PFSK-1 (cell line): ENCODE results near the gene HMX1. TPM values are rescaled to one million over a fixed set of nuclear protein-coding genes. Genes with fewer than 3 reads are reported as not detected.

ENCODE experiments used
- FOXP2 ChIP-seq: optimal IDR thresholded peaks from 2 replicates; pipeline ENCODE3; 2011; ENCODE audit warnings: borderline replicate concordance, control low read depth, inconsistent platforms; ENCODE audit not compliant: insufficient read depth; ENCODE audit errors: extremely low read length, extremely low read depth
- POLR2AphosphoS5 ChIP-seq: IDR thresholded peaks from 2 replicates; pipeline ENCODE4 v1.6.1; 2012; ENCODE audit warnings: low read depth, mild to moderate bottlenecking, control low read depth, low read length, moderate library complexity
- SIN3A ChIP-seq: IDR thresholded peaks from 2 replicates; pipeline ENCODE4 v1.6.1; 2012; ENCODE audit warnings: mild to moderate bottlenecking, low read length, moderate library complexity, borderline replicate concordance; ENCODE audit not compliant: insufficient read depth
- TAF1 ChIP-seq: IDR thresholded peaks from 2 replicates; pipeline ENCODE4 v1.6.1; 2012; ENCODE audit warnings: low read length, control low read depth, borderline replicate concordance; ENCODE audit not compliant: insufficient read depth
- polyA plus RNA-seq: library from polyadenylated mRNA; unstranded; fragments of >200 nt; gene quantifications from one replicate; pipeline ENCODE4 v1.2.1, GENCODE V29; 2012; ENCODE audit warnings: low read depth, missing spikeins; ENCODE audit not compliant: insufficient read length
- TF ChIP-seq, protein P1 (sequence below), 2 experiments: IDR thresholded peaks; 2 replicates each; pipeline versions ENCODE4 v1.6.1 to v1.8.0; 2011 to 2012; ENCODE audit warnings: low read depth in 2 of 2, low read length in 2 of 2, control low read depth in 1 of 2, inconsistent platforms in 1 of 2, mild to moderate bottlenecking in 1 of 2, moderate library complexity in 1 of 2; ENCODE audit not compliant: insufficient read depth in 1 of 2

HMX1 gene
- 0.15 TPM for polyA plus RNA-seq

DNA sequence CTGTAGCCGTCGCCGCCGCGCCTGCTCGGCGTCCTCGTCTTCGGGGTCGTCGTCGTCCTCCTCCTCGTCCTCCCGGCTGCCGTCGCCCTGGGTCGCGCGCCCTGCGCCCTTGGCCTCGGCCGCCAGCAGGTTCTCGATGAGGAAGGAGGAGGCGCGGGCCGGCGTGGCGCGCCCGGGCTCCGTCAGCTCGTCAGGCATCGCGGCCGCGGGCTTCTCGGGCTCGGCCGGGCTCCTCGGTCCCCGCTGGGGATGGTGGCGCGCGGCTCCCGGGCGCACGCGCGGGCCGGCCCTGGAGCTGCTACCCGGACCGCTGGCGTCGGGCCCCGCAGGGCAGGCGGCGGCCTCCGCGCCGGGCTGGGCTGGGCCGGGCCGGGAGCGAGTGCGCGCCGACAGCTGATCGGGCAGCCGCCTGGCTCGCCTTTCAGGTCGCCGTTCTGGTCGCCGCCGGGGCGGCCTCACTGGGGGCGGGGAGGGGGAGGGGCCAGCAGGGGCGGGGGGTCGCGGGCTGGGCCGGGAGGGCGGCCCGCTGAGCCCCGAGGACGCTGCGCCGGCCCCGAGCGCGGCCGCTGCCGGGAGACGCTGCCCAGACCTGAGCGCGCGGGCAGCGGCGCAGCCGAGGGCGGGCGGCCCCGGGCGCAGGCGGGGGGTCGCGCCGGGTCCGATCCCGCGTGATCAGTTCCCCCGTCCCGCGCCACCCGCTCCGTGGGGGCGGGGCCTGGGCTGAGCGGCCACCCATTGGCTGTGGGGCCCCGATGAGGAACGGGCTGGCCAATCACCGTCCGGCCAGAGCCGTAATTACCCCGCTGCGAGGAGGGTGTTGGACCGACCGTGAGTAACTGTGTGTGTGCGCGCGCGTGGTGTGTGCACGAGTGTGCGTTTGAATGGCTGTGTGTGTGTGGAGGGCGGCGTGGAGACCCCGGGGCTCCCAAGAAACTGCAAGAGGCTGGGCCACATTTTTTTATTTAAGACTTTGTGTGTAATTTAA, at the start of gene HMX1:
HMX1 (minus strand) TSS at position 423 of the 985 bp plus-strand sequence; CDS start at position 198, 225 bp downstream.
- no peak for TF ChIP-seq FOXP2
- no peak for TF ChIP-seq POLR2AphosphoS5
- no peak for TF ChIP-seq TAF1
- TF ChIP-seq, protein P1, sequence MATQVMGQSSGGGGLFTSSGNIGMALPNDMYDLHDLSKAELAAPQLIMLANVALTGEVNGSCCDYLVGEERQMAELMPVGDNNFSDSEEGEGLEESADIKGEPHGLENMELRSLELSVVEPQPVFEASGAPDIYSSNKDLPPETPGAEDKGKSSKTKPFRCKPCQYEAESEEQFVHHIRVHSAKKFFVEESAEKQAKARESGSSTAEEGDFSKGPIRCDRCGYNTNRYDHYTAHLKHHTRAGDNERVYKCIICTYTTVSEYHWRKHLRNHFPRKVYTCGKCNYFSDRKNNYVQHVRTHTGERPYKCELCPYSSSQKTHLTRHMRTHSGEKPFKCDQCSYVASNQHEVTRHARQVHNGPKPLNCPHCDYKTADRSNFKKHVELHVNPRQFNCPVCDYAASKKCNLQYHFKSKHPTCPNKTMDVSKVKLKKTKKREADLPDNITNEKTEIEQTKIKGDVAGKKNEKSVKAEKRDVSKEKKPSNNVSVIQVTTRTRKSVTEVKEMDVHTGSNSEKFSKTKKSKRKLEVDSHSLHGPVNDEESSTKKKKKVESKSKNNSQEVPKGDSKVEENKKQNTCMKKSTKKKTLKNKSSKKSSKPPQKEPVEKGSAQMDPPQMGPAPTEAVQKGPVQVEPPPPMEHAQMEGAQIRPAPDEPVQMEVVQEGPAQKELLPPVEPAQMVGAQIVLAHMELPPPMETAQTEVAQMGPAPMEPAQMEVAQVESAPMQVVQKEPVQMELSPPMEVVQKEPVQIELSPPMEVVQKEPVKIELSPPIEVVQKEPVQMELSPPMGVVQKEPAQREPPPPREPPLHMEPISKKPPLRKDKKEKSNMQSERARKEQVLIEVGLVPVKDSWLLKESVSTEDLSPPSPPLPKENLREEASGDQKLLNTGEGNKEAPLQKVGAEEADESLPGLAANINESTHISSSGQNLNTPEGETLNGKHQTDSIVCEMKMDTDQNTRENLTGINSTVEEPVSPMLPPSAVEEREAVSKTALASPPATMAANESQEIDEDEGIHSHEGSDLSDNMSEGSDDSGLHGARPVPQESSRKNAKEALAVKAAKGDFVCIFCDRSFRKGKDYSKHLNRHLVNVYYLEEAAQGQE (IDR thresholded peaks at IDR 0.05; ENCODE audit: insufficient read depth in 1 of 2, low read depth in 2 of 2, low read length in 2 of 2): no peak
- no peak for TF ChIP-seq SIN3A

DNA sequence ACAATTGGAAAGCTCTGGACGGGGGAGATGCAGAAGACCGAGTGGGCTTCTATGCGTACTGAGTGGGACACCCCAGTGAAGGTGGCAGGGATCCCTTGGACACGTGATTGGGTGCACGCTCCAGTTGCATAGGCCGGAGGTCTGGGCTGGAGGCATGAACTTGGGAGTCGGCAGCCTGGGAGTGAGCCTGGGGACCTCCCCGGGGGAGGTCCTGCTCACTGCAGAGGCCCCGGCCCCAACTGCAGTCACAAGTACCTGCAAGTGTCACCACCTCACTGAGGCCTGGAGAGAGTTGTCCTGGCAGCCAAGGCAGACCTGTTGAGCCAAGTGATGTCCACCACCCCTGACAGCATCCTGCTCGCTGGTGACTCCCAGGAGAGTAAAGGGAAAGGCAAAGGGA, 49.3 kb upstream of the HMX1 start:
- TF ChIP-seq, protein P1 (IDR thresholded peaks at IDR 0.05; ENCODE audit: insufficient read depth in 1 of 2, low read depth in 2 of 2, low read length in 2 of 2): no peak
- TF ChIP-seq FOXP2: no peak

DNA sequence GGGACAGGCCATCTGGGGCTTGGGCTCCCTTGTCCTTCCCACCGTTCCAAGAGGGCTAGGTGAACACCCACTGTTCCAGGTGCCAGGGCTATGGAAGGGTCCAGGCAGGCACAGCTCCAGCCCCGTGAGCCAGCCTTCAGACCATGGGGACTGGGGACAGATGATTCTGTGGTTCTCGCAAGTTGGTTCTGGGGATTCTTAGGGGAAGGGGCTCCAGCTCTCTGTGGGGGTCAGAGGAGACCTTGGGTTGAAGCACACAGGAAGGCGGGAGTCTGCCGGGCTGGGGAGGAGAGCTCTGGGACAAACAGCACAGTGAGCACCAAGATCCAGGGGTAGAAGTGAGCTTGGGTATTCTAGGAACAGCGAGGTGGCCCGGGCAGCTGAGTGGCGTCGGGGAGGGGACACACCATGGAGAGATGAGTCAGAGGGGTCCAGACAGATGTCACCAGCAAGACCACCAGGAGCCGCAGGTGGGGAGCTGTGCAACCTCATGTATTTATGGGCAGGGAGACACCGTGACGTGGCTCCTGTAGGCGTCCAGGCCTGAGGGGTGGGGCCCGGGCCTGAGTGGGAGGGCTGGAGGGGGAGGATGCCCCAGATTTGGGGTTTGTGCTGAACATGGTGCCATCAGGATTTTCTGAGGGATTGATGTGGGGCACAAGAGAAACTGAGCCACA, 48.8 kb upstream of the HMX1 start:
- TF ChIP-seq POLR2AphosphoS5: no peak

DNA sequence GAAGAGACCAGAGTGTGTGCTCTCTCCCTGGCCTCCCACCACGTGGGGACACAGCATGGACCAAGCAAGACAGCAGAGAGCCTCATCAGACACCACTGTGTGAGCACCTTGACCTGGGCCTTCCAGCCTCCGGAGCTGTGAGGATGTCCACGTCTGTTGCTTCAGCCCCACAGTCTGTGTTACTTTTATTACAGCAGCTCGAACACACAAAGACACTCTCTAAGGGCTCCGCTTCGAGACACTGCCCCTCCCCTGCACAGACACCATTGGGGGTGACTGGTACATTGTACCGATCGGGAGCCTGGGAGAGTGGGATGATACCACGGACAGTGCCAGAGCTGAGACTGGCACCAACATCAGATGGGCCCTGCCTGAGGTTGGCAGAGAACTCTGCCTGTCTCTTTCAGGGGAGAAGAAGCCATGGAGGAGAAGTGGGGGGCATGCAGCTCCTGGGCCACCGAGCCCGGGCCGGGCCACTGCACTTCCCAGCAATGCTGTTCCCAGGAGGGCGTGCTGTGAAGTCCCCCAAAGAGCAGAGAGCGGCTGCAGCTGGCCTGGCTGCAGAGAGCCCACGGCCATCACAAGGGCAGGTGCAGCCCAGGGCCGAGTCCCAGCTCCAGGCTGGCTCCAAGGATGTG, 48.1 kb upstream of the HMX1 start:
- TF ChIP-seq FOXP2 (no peak), POLR2AphosphoS5 (no peak), SIN3A (no peak), TAF1 (no peak)
- TF ChIP-seq, protein P1 (IDR thresholded peaks at IDR 0.05; ENCODE audit: insufficient read depth in 1 of 2, low read depth in 2 of 2, low read length in 2 of 2): no peak

DNA sequence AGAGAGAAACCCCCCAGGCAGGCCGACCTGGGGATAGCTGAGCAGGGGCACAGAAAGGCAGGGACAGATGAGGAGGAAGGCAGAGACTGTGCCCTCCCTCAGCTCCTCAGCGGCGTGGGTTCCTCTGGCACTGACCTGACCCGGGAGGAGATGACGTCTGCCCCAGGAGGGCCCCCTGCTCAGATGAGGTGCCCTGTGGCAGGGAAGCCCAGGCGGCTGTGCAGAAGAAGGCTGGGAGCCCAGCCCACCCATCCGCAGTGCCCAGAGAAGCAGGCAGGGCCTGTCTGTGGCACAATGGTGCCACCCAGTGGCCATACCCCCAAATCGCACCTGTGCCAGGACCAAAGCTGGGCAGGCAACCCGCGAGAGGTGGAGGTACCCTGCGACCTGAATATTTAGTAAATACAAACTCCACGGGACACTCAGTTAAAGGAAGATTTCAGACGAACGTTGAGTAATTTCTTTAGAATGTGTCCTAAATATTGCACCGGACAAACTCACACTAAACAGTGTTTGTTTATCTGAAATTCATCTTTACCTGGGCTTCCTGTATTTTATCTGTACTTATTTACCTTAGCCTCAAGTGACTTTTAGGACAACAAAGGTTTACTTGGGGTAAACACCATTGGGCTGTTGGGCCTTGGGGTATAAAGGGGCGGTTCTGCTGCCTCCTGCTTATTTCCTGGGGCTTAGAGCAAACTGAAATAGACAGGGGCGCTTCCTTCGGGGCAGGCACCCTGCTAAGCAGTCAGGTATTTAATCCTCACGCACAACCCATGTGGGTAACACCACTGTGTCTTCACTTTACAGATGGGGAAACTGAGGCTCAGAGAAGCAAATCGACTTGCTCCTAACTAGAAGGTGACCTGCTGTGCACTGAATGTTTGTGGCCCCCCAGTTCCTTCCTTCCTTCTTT, 46.5 kb upstream of the HMX1 start:
- no peak for TF ChIP-seq TAF1
- TF ChIP-seq, protein P1 (IDR thresholded peaks at IDR 0.05; ENCODE audit: insufficient read depth in 1 of 2, low read depth in 2 of 2, low read length in 2 of 2): no peak
- no peak for TF ChIP-seq SIN3A
